Urinary bladder (tissue), 4 donors: ENCODE measurements around the gene VPS8. TPM values are rescaled to one million over a fixed set of nuclear protein-coding genes. Genes with fewer than 3 reads are reported as not detected.

Experiments
- DNase-seq: peaks from one replicate; pipeline ENCODE4 v3.0.0-alpha.2; 2015; ENCODE audit errors: extremely low spot score
- H3K27ac ChIP-seq: one replicate; pipeline ENCODE4 v1.5.1; 2013; ENCODE audit warnings: low read depth, mild to moderate bottlenecking, moderate library complexity
- H3K36me3 ChIP-seq: one replicate; pipeline ENCODE4 v1.6.1; 2013; ENCODE audit warnings: mild to moderate bottlenecking, moderate library complexity; ENCODE audit not compliant: insufficient read depth
- H3K4me1 ChIP-seq: one replicate; pipeline ENCODE4 v1.6.1; 2013; ENCODE audit warnings: mild to moderate bottlenecking, moderate library complexity; ENCODE audit not compliant: insufficient read depth
- H3K4me3 ChIP-seq: one replicate; pipeline ENCODE4 v1.5.1; 2013; ENCODE audit warnings: low read depth, low read length
- WGBS: extraction: QIAGEN DNeasy Blood & Tissue Kit; methylation state at CpG from one replicate; pipeline ENCODE4 v1.1.7; 2013; 5-methylcytosine and 5-hydroxymethylcytosine counted together
- polyA plus RNA-seq: library from polyadenylated mRNA; stranded (reverse); fragments of 200-250 nt; gene quantifications from one replicate; pipeline ENCODE4 v1.2.3, GENCODE V29; 2013
- total RNA-seq: library from RNA; depleted of rRNA; stranded (reverse); fragments of >200 nt; gene quantifications from one replicate; pipeline ENCODE4 v1.2.3, GENCODE V29; 2014
- donor health status: healthy with polysubstance abuse.
- donor health status: healthy.

The VPS8 gene
- total and polyA plus RNA-seq, 2 donors: 14.0 to 200 TPM

GRCh38 chr3:185090811-185091210 lies 278.8 kb downstream of the VPS8 start:
- Histone ChIP-seq H3K4me3 (no peak overlapping the region), H3K36me3 (no peaks in the 10 kb centered on the region), H3K27ac (no peak overlapping the region), H3K4me1 (no peaks in the 10 kb centered on the region)
- 95% methylated on average over 4 of the region's 4 CpGs for WGBS
- no peak for DNase-seq

GRCh38 chr3:185093116-185093515 lies 281.1 kb downstream of the VPS8 start:
- Histone ChIP-seq H3K36me3 (no peaks in the 10 kb centered on the region), H3K4me3 (no peak overlapping the region), H3K4me1 (no peaks in the 10 kb centered on the region), H3K27ac (no peak overlapping the region)
- DNase-seq: no peak

- Histone ChIP-seq H3K27ac (no peak overlapping the region), H3K36me3 (no peaks in the 10 kb centered on the region), H3K4me3 (no peak overlapping the region), H3K4me1 (no peaks in the 10 kb centered on the region)
- 50% methylated on average over 4 of the region's 4 CpGs for WGBS
- no peak for DNase-seq
Observed at GRCh38 chr3:185094697-185095096, 282.7 kb downstream of the VPS8 start.

Other genes starting within 250 kb of the VPS8 start
- gene MAGEF1, start 100.1 kb upstream of the VPS8 start, total RNA-seq: 26.3 TPM
- gene MAGEF1, start 100.1 kb upstream of the VPS8 start, polyA plus RNA-seq: 54.2 TPM